ENCODE measurements around the gene CADM1. TPM values are rescaled to one million over a fixed set of nuclear protein-coding genes. Genes with fewer than 3 reads are reported as not detected.

Gene CADM1
- total and polyA plus RNA-seq, 9 of the 15 experiments (the other 6 are each of a cell fraction or from before 2014, with no cell fraction given): 0.42 TPM; not detected in 8

DNA sequence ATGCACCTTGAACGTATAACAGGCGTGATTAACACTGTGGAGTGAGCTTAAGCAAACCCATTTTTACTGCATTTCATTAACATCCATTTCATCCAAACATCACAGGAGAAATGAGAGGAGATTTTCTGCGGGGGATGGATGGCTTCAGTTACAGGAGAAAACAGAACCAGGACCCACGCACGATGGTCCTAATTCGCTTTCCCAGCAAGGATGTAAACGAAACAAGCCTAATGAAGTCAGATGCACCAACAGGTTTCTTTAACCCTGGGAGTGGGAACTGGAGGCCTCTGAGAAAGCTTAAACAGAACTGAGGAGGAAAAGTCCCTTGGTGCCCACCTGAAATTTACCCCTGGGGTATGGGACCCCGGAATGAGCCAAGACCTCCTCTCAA lies 2.7 kb downstream of the CADM1 start (continued):
- TF ChIP-seq, protein P1, sequence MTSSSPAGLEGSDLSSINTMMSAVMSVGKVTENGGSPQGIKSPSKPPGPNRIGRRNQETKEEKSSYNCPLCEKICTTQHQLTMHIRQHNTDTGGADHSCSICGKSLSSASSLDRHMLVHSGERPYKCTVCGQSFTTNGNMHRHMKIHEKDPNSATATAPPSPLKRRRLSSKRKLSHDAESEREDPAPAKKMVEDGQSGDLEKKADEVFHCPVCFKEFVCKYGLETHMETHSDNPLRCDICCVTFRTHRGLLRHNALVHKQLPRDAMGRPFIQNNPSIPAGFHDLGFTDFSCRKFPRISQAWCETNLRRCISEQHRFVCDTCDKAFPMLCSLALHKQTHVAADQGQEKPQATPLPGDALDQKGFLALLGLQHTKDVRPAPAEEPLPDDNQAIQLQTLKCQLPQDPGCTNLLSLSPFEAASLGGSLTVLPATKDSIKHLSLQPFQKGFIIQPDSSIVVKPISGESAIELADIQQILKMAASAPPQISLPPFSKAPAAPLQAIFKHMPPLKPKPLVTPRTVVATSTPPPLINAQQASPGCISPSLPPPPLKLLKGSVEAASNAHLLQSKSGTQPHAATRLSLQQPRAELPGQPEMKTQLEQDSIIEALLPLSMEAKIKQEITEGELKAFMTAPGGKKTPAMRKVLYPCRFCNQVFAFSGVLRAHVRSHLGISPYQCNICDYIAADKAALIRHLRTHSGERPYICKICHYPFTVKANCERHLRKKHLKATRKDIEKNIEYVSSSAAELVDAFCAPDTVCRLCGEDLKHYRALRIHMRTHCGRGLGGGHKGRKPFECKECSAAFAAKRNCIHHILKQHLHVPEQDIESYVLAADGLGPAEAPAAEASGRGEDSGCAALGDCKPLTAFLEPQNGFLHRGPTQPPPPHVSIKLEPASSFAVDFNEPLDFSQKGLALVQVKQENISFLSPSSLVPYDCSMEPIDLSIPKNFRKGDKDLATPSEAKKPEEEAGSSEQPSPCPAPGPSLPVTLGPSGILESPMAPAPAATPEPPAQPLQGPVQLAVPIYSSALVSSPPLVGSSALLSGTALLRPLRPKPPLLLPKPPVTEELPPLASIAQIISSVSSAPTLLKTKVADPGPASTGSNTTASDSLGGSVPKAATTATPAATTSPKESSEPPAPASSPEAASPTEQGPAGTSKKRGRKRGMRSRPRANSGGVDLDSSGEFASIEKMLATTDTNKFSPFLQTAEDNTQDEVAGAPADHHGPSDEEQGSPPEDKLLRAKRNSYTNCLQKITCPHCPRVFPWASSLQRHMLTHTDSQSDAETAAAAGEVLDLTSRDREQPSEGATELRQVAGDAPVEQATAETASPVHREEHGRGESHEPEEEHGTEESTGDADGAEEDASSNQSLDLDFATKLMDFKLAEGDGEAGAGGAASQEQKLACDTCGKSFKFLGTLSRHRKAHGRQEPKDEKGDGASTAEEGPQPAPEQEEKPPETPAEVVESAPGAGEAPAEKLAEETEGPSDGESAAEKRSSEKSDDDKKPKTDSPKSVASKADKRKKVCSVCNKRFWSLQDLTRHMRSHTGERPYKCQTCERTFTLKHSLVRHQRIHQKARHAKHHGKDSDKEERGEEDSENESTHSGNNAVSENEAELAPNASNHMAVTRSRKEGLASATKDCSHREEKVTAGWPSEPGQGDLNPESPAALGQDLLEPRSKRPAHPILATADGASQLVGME (CRISPR knock-in tag; IDR thresholded peaks at IDR 0.05): no peak
- TF ChIP-seq HDAC8 (tag; IDR thresholded peaks at IDR 0.05) (no peak), NCOA6 (IDR thresholded peaks at IDR 0.05) (no peak), ADNP (tag; IDR thresholded peaks at IDR 0.05) (no peak)

Data from K562 (cell line).